MV-4-11 (cell line): Measurements from ENCODE around the gene SMIM20.
"Not testable (repeated sequence)": the region's sequence is repeated elsewhere in the genome, so short reads cannot be mapped to it uniquely, and the experiment has no call there.

Experiments used
- DNase-seq: peaks from one replicate; lab custom pipeline; 2025; lab: John Stamatoyannopoulos, UW

The SMIM20 gene

DNA sequence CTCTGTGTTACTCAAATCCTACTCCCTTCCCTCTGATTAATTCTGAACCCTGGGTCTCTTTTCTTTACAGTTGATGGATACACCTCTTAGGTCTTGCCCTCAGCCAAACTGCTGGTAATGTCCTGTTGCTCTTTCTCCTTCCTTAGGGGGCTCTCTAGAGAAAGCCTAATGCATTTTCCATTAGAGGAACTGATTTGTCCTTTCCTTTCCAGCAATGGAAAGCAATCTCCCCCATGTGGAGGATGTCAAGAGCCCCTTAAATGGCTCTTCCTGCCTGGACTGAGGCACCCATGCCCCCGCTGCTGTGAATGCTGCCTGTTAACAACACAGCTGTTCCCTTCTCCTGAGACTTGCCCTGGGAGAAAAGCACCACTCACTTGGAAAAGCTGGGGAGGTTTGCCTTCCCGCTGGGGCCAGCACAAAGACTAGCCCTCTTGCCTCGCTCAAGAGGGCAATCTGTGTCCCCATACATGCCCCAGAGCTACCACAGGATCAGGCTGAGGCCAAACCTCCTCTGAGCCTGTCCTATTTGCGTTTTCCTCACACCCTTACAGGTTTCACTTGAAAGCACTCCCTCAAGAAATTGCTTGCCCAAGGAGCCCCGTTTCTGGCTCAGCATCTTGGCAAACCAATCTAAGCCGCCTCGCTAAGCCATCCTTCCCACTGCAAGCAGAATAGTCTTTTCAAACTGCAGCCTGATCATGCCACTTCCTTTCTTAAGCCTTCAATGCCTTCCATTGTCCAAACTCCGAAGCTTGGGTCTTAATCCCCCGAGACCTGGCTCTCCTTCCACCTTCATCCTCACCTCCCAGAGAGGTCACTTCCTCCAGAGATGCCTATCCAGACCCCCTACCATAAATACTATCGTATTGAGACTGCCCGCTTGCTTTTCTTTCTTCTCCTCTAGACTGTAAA is 23.2 kb upstream of the SMIM20 start:
- no peak for DNase-seq

DNA sequence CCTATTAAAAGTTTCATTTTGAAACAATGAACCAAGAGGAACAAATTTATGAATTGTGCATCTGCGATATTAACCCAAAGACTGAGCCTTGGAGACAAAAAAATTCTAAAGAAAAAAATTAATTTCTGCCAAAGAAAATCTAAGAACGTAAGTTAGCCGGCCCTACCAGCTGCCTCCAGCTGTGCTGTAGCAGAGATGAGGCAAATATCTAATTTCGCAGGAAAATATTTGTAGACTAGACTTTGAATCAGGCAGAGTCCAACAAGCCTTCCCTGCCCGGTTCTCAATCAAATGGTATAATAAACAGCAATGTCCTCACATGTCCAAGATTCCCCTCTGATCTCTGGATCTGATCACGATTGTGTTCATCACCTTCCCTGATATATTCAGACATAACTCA is 21.2 kb upstream of the SMIM20 start:
- DNase-seq: no peak

DNA sequence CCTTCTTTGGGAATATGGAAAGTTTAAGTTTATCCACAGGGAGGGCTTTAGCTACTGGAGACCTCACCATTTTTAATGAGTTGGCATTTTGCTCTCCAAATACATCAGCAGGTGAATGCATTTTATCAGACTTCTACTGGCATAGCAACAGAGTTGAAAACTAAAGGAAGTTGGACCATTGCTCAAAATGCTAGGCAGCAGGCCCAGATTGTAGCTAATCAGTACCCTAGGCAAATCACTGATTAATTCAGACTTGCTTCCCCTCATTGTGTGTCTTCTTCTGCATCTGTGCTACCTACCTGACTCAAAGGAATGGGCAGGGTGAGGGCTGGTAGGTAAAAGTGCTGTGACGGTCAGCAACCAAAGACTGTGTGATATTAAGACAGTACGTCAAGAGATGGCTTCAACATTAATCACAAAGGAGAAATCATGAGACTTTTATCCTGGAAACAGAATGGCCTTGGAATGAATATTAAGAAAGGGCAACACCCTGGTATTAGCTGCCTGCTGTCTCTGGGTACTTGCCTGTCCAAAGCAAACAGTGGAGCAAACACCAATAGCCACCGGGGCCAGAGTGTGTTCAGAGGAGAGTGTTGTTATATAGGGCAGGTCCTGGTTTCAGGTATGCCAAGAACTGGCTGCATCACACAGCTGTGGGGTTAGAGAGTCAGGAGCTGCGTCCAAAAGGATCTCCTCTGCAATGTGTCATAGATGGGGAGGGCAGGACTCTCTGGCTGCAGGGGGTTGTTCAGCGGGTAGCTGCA is 17.1 kb upstream of the SMIM20 start:
- DNase-seq: no peak

DNA sequence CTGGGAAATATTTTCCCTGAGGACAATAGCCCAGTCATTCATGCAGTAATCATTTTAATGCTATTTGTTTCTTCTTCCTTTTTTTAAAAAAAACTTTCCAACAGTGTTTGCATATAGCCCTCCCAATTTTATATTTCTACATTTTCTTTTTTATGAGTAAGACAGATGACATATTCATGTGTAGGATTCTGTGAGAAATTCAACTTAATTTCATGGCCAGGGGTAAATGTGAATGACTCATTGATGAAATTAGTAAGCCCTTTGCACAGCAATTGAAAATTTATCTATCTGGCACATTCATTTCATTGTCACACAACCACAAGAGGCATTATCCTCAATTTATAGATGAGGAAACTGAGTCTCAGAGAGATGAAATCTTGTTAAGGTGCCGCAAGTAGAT is 13.7 kb upstream of the SMIM20 start:
- no peak for DNase-seq

DNA sequence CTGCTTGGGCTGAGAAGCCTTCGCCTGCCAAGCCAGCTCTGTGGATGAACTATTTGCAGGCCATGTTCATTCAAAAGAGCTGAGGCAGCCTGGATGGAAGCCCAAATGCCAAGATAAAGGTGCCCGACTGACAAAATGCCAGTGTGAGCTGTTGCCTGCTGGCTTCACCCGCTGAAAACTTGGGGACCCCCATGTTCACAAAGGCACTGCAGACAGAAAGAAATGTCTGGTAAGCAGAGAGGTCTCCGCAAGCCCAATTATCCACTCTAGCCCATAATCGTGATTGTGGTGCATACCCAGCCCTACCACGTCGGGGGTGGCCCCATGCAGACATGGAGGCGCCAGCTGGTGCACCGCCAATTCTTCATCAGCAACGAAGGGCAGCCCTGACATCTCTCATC is 13.0 kb upstream of the SMIM20 start:
- no peak for DNase-seq

DNA sequence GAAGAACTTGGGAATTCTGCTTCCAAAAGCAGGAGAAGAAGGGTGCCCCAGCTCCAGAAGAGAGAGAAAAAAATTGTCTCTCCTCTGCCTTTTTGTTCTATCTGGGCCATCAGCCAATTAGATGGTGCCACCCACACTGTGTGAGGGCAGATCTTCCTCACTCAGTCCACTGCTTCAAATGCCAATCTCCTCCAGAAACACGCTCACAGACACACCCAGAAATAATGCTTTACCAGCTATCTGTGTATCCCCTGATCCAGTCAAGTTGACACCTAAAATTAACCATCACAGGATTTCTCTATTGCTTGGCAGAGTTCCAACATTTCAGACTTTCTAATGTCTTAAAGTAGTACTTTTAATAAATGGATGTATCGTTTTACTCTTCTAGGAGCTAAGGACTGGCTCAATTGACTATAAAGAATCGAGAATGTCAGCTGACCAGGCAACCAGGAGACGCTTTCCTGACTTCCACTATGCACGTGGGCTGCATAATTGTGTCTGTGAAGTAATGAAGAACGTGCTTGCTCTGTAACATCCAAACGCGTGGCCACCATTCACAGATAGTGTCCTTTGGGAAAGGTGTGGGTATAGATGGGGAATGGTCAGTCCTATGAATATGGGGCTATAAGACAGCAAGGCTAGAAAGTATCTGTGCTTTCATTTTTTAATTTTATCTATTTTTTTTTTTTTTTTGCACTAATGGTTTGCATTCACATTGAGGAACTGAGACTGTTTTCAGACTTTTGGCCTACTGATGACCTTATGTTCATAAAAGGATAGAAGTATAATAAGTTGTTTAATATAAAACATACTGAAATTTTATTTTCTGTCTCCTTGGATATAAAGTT is 9.9 kb upstream of the SMIM20 start:
- DNase-seq: peak; percentile 55

DNA sequence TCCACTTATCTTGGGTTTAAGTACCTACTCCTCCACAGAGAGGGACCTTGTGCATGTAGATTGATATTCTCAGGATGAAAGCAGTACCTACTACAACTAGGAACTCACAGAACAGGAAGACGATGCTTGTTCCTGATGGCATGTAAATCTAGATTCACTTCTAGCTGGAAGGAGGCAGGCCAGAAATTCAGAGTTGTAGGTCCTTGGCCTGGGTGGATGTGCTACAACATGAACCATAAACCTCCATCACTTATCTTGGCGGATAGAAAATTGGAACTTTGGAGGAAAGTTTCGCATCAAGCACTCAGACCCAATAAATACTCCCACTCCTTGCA is 9.3 kb upstream of the SMIM20 start:
- peak; percentile 55 for DNase-seq

DNA sequence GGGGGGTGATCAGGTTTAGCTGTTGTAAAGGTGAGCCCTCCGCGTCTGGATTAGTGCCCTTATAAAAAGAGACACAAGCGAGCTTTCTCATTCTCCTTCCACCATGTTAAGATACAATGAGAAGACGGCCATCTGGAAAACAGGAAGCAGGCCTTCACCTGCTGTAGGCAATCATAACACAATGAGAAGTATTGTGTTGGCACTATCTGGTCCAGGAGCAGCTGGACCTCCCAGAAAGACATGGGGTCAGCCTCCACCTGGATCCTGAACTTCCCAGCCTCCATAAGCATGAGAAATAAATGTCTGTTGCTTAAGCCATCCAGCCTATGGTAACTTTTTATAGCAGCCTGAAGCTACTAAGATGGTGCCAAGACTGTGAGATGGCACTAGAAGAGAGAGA is 8.6 kb upstream of the SMIM20 start:
- no peak for DNase-seq

DNA sequence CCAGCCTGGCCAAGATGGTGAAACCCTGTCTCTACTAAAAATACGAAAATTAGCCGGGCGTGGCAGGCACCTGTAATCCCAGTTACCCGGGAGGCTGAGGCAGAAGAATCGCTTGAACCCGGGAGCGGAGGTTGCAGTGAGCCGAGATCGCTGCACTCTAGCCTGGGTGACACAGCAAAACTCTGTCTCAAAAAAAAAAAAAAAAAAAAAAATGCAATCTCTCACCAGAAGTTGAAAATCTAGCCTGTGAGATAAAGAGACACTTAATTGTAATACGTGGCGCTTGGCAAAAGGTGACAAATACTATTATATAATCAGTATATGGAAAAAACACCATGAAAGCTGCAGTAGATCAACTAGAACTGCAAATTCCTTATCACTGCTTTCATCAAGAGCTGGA is 7.9 kb upstream of the SMIM20 start:
- DNase-seq: not testable (repeated sequence)

DNA sequence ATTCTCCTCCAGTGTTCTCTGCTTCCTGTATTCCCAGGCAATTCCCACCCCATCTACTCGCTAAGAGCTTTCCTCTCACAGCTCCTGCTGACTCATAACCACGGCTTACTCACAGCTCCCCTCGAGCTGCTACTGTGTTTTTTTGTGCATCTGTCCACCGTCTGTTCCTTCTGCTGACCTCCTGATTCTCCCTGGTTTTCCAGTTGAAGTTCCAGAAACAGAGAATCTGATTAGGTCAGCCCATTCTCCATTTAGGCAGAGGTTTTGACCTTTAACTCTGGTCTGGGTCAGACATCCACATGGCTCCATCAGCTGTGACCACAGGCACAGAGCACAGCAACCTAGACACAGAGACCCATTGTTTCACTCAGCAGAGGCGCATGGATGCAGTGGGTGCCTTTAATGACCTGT is 5.5 kb upstream of the SMIM20 start:
- peak; percentile 21 for DNase-seq

DNA sequence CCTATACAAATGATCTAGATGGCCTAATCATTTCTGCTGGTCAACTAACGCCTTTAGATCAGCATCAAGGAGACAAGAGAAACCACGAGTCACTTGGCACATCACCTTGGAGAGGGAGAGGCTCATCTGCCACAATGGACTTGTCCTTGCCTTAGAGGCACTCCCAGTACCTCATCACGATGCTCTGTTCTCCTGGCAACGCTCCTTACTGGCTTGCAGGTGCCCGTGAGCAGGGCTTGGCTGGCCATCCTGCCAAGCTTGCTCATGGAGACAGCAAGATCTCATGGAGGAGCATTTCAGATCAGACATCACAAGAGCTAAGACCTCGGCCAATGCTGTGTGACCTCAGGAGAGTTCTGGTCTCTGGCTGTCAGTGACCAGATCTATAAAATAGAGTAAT is 2.7 kb upstream of the SMIM20 start:
- no peak for DNase-seq

DNA sequence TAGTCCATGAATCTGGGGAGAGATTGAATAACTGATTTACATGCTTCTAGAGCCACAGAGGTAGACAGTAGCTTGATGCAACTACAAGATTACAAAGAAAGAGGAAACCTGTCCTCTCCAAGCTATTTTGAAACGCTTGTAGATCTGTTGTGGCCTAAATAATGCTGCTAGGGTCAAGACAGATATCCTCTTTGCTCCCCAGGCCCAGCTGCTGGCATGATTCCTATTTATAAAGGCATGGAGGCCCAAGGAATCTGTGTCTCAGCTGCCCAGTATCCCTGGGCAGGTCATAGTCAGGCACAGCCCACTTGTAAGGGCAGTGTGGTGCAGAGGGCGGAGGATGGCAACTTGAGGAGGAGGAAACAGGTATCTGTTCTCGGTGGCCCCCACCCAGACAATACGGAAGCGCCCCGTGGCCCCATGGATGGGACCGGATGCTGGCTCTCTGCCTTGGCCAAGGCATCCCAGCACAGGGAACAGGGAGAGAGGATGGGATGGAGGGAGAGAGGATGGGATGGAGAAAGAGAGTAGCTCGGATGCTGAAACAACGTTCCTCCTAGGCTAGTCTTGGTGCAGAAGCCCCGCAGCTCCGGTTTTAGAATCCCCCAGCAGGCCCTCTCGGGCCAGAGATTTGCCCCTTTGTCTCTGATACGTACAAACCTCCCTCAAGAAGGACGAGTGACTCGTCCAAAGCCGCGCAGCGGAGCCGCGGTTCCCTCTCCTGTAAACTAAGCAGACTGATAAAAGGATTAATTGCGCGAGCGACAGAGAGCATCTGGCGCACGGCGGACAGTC is 767 bp upstream of the SMIM20 start:
- DNase-seq: peak; percentile 34

DNA sequence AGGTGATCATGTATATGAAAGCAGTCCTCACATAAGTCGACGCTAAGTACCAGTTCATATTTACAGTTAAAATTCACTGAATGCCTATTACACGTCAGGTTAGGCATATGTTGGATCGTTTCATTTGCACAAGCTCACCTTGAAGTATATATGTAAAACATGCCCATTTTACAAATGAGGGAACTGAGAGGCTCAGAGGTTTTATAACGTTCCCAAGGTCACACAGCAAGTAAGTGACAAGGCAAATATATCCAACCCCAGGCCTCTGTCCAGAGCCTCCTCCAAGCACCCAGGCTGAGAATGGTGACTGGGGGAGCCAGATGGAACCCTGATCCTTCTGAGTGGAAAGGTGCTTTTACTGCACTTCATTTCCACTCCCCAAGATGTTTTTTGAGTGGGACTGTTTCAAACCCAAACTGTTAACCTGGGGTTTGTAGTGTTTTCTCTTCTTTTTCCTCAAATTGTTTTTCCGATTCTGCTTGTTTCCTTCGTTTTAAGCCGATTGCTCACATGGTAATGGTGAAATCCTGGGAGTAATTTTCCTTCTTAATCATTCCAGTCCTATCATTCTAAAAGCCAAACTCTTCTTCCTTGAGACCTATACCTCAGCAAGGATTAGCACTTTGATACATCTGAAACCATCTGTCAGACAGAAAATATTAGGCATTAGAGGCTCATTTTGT is 791 bp downstream of the SMIM20 start:
- no peak for DNase-seq

DNA sequence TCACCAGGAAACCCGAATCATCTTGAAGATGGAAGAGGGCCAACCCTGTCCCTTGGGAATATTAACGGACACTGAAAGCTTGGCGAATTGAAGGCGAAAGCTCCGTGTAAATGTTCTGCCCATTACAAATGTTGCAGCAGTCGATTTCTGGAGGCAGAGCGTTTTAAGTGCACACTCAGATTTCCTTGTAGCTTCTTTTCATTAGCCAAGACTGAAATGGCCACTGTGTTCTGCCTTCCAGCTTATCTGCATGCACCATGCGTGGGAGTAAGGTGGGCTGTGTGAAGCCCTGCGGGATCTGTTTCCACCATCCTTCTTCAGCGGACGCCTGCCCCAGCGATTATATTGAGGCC is 1.3 kb downstream of the SMIM20 start:
- DNase-seq: no peak

DNA sequence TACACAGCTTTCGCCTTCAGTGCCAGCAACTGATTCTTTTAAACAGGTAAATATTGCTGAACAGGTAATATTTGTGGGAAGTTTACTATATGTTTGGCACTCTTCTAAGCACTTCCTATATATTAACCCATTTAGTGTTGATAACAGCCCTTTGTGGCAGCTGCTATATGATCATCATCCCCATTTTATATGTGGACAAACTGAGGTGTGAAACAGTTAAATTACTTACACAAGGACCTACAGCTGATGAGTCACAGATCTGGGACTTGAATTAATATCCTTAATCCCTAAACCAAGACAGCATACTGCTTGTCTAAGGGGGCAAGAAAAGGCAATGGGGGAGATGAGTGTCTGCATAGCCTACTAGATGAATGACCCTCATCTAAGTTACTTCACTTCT is 2.9 kb downstream of the SMIM20 start:
- DNase-seq: no peak

DNA sequence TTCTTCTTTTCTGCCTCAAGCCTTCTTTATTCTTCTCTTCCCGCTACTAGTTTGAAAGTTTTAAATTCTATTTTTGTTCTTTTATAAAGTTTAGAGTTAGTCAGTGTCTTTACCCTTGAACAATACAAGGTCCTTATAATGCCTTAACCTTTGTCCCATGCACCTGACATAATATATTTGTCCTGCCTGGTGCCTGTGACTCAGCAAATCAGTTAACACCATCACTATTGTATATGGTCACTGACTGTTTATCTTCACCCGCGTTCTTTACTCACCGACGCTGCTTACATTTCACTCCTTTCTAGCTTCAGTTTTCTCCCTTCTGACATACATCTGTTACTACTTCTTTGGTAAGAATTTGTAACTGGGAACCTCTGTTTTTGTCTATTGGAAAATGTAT is 5.7 kb downstream of the SMIM20 start:
- DNase-seq: no peak

DNA sequence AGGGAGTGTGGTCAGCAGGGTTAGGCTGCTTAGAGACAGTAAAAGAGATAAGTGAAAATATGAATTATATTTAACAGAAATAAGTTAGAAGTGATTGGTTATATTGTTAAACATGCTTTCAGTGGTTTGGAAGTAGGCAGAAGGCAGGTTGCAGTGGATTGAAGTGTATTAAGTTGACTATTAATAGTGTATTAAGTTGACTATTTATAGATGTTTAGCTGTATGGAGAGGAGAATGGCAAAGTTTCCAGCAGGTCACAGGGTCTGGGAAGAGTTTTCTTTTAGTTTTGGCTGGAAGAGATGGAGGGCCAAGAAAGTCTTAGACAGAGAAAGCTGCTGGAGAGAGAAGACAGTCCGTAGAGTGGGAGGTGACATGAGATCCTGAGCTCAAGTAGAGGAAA is 7.9 kb downstream of the SMIM20 start:
- DNase-seq: no peak

DNA sequence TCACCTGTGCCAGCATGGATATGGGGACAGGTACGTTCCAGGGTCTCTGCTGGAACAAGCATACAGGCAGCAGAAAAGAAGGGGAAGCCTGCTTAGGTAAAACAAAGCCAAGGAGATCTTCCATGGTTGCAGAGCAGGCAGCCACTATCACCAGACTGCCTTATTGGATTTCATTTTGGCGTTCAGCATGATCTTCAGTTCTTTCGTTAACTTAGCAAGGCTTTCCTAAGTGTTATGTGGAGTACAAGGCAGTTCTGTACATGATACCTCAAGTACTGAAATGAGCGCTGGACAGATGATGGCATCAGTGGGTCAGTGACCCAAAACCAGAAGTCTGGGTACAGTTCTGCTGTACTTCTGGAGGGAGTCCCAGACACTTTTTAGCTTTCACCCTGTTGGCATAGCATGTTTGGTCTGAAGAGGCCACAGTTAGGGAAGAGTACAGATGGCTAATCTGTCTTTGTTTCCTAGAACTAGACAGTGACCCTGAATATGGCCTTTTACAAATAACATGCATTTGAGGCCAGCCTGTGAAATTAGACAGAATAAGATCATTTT is 8.9 kb downstream of the SMIM20 start:
- DNase-seq: no peak

DNA sequence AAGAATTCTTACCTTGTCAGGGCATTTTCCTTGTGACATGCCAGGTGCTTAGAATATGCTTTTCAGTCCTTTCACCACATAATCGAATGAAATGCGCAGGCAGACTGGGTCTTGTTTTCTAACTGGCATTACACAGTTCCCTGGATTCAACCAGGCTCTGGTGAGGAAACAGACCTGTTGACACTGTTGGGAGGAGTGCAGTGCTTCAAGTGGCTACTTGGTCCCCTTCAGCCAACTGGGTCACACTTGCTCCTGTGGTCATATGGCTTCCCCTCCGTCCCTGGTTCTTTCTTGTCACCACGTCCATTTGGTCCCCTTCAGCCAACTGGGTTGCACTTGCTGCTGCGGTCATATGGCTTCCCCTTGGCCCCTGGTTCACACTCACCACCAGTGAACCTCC is 9.7 kb downstream of the SMIM20 start:
- DNase-seq: no peak

DNA sequence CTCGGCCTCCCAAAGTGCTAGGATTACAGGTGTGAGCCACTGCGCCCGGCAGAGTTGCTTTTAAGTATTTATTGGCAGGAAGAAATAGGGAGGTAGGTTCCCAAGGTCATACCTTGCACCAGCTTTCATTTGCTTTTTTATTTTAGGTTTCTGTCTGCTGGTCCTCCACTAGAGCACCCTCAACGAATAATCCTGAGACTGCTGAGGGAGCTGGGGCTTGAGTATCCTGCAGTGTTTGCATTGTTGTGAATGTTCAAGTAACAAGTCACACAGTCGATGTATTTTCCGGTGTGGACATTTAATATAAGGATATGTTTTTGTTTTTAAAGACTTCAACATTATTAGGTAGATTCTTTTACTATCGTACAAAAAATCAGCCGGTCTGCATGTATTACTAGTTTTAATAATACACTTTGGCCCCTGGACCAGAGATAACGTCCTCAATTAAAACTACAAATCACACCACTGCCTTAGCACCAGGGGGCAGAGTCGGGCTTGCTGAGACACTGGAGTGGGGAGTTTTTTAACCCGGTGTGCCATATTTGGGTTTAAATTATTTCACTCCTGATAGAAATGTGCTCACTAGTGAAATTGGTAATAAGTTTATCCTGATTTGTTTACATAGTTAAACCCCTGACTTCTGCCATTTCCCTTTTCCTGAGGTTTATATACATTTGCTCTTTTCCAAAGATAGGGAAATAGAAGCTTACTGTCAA is 11.6 kb downstream of the SMIM20 start:
- peak; percentile 33 for DNase-seq
